Nephron progenitor cell (in vitro differentiated cells): Measurements from ENCODE around the gene FNDC11.

Experiments
- DNase-seq: peaks from one replicate; pipeline ENCODE4 v3.0.0; 2021
- H3K27ac Mint-ChIP-seq: 2 replicates; pipeline ENCODE4 v1.8.0; 2021; ENCODE audit warnings: mild to moderate bottlenecking, moderate library complexity, mixed read lengths
- H3K27me3 Mint-ChIP-seq: 2 replicates; pipeline ENCODE4 v1.8.0; 2021; ENCODE audit warnings: mild to moderate bottlenecking, low read depth, mixed read lengths; ENCODE audit not compliant: poor library complexity
- H3K36me3 Mint-ChIP-seq: 2 replicates; pipeline ENCODE4 v1.8.0; 2021; ENCODE audit warnings: low read depth, mixed read lengths
- H3K4me1 Mint-ChIP-seq: 2 replicates; pipeline ENCODE4 v1.8.0; 2021; ENCODE audit warnings: mixed read lengths
- H3K4me3 Mint-ChIP-seq: 2 replicates; pipeline ENCODE4 v1.8.0; 2021; ENCODE audit warnings: mild to moderate bottlenecking, moderate library complexity, mixed read lengths
- H3K9me3 Mint-ChIP-seq: 2 replicates; pipeline ENCODE4 v1.8.0; 2021; ENCODE audit warnings: mild to moderate bottlenecking, moderate library complexity, mixed read lengths
- CTCF ChIP-seq: fragments of 200-600 bp; sonication (generic); IDR thresholded peaks from 2 replicates; pipeline ENCODE4 v1.5.0; 2021; ENCODE audit warnings: antibody characterized with exemption

FNDC11 gene

GRCh38 chr20:63566395-63567135 lies 12.6 kb downstream of the FNDC11 start:
- Mint-ChIP-seq H3K27me3 (no peaks in the 10 kb centered on the region), H3K4me3 (no peak overlapping the region), H3K4me1 (no peaks in the 10 kb centered on the region), H3K9me3 (no peaks in the 10 kb centered on the region), H3K36me3 (no peaks in the 10 kb centered on the region), H3K27ac (no peak overlapping the region)
- no peak for TF ChIP-seq CTCF
- DNase-seq, result no peak

- no peak for TF ChIP-seq CTCF
- DNase-seq, result no peak
These were observed 13.1 kb downstream of the FNDC11 start for GRCh38 chr20:63567136-63567385.

GRCh38 chr20:63567386-63568169 lies 13.6 kb downstream of the FNDC11 start:
- no peaks in the 10 kb centered on the region for H3K36me3 Mint-ChIP-seq
- H3K9me3 Mint-ChIP-seq, result no peaks in the 10 kb centered on the region
- H3K27me3 Mint-ChIP-seq, result no peaks in the 10 kb centered on the region
- no peak for TF ChIP-seq CTCF
- DNase-seq, result no peak
- H3K4me1 Mint-ChIP-seq, result no peaks in the 10 kb centered on the region
- no peak overlapping the region for H3K27ac Mint-ChIP-seq
- no peak overlapping the region for H3K4me3 Mint-ChIP-seq

More at GRCh38 chr20:63567136-63567385, 13.1 kb downstream of the FNDC11 start:
- Mint-ChIP-seq H3K9me3 (no peaks in the 10 kb centered on the region), H3K4me1 (no peaks in the 10 kb centered on the region), H3K27ac (no peak overlapping the region), H3K4me3 (no peak overlapping the region), H3K27me3 (no peaks in the 10 kb centered on the region), H3K36me3 (no peaks in the 10 kb centered on the region)

- no peak for DNase-seq
These were observed 14.4 kb downstream of the FNDC11 start for GRCh38 chr20:63568170-63568981.

More at GRCh38 chr20:63568170-63568981, 14.4 kb downstream of the FNDC11 start:
- no peak for TF ChIP-seq CTCF
- Mint-ChIP-seq H3K27me3 (no peaks in the 10 kb centered on the region), H3K27ac (no peak overlapping the region), H3K36me3 (no peaks in the 10 kb centered on the region), H3K9me3 (no peaks in the 10 kb centered on the region), H3K4me3 (no peak overlapping the region), H3K4me1 (no peaks in the 10 kb centered on the region)
